Fibroblast of lung (primary cell): Measurements from ENCODE around the gene NKAIN1.

ENCODE experiments used
- EZH2 ChIP-seq: IDR thresholded peaks from 2 replicates; pipeline ENCODE4 v1.5.1; 2012; ENCODE audit warnings: low read length, control low read depth, mild to moderate bottlenecking; ENCODE audit errors: missing control alignments
- TF ChIP-seq, protein P1 (sequence below), 2 donors: IDR thresholded peaks in 1 of 2; conservative IDR thresholded peaks in 1 of 2; 1 replicate in 1 of 2; 2 replicates in 1 of 2; pipeline ENCODE4 v1.5.1; 2011 to 2012; ENCODE audit warnings: low read length in 2 of 2, control low read depth in 1 of 2, inconsistent platforms in 1 of 2, low read depth in 1 of 2, mild to moderate bottlenecking in 1 of 2

DNA sequence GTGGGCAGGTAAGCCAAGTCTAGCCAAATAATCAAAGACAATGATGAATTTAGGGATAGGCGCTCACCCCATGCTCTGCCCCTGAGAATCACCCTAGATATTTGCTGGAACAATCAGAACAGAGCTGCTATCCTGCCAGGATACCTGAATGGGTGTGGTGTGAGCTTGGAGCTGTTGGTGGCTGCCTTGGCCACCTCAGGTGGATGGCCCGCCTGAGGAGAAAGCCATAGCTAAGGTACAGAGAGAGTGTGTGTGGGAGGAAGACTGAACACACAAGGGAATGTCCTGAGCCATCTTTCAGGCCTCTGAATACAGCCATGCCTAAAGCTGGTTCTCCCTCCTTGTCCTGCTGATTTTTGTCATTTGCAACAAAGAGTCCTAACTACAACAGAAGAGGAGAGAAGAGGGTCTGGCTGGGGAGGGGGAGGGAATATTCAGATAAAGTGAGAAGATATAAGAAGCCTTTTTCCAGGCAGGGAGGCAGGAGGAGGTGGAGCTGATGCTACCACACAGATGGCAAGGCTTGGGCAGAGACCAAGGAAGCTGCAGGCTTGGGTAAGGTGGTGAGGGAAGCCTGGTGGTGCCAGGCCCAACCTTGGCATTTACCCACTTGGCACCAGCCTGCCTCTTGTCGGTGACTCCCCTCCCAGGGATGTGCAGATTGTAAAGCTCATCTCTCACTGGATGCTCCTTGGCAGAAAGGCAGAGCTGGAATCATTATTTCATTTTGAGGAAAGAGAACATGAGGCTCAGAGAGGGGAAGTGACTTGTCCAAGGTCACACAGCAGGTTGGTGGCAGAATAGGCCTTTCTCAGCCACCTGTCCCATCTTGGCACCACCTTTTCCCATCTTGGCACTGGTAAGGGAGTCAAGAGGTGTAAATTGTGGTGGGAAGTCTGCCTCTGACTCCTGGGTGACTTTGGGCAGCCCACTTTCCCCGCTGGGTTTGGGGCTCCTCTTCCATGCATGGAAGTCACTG is 49.7 kb downstream of the NKAIN1 start:
- TF ChIP-seq, protein P1, sequence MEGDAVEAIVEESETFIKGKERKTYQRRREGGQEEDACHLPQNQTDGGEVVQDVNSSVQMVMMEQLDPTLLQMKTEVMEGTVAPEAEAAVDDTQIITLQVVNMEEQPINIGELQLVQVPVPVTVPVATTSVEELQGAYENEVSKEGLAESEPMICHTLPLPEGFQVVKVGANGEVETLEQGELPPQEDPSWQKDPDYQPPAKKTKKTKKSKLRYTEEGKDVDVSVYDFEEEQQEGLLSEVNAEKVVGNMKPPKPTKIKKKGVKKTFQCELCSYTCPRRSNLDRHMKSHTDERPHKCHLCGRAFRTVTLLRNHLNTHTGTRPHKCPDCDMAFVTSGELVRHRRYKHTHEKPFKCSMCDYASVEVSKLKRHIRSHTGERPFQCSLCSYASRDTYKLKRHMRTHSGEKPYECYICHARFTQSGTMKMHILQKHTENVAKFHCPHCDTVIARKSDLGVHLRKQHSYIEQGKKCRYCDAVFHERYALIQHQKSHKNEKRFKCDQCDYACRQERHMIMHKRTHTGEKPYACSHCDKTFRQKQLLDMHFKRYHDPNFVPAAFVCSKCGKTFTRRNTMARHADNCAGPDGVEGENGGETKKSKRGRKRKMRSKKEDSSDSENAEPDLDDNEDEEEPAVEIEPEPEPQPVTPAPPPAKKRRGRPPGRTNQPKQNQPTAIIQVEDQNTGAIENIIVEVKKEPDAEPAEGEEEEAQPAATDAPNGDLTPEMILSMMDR (conservative IDR thresholded peaks at IDR 0.05 in 1 of 2, IDR thresholded peaks at IDR 0.05 in 1 of 2; ENCODE audit: low read depth in 1 of 2, low read length in 2 of 2) = no peak
- no peak for TF ChIP-seq EZH2
